ENCODE results near the gene PSD2. TPM values are rescaled to one million over a fixed set of nuclear protein-coding genes. Genes with fewer than 3 reads are reported as not detected.

PSD2 gene
- total and polyA plus RNA-seq, 7 donors, result under 0.01 to 0.28 (median 0.10) TPM; not detected in 4

GRCh38 chr5:139847790-139848507 lies 52.3 kb downstream of the PSD2 start:
- H3K36me3 ChIP-seq, result peaks cover 0 to 13% (median 0%) of the 10 kb centered on the region in 4 donors
- intact Hi-C loops (cut with DNase I), result loop anchor here (1.0 kb wide), 1 partner anchor 120 kb away; no protein-coding TSS in a partner anchor
- peaks cover 0 to 21% (median 11%) of the 10 kb centered on the region in 4 donors for H3K4me1 ChIP-seq
- peak; percentile 78 for DNase-seq
- peak overlapping the region; percentile 56 to 78 (median 61) for H3K27ac ChIP-seq
- 1 to 3% methylated on average over 107 of the region's 107 CpGs for WGBS, 2 donors
- H3K9me3 ChIP-seq, result no peaks in the 10 kb centered on the region
- peak overlapping the region; percentile 34 to 78 (median 58) for H3K4me3 ChIP-seq
- TF ChIP-seq EP300 (IDR thresholded peaks at IDR 0.05) (no peak), POLR2AphosphoS5 (IDR thresholded peaks at IDR 0.05) (no peak), CTCF (IDR thresholded peaks at IDR 0.05) (no peak), POLR2A (IDR thresholded peaks at IDR 0.05) (no peak)
- H3K27me3 ChIP-seq, result peaks cover 0 to 9% (median 0%) of the 10 kb centered on the region in 3 donors

GRCh38 chr5:139848508-139849100 lies 53.0 kb downstream of the PSD2 start:
- Histone ChIP-seq H3K4me1 (peaks cover 0 to 21% (median 11%) of the 10 kb centered on the region in 4 donors), H3K27me3 (peaks cover 0 to 6% (median 0%) of the 10 kb centered on the region in 3 donors), H3K36me3 (peaks cover 0 to 13% (median 0%) of the 10 kb centered on the region in 4 donors), H3K4me3 (peak overlapping the region; percentile 34 to 78 (median 58)), H3K9me3 (no peaks in the 10 kb centered on the region), H3K27ac (peak overlapping the region; percentile 56 to 78 (median 61))
- intact Hi-C loops (cut with DNase I), result loop anchor here (1.0 kb wide), 1 partner anchor 120 kb away; no protein-coding TSS in a partner anchor
- WGBS, 2 donors, result 13% methylated on average over 43 of the region's 43 CpGs
- DNase-seq, result no peak
- TF ChIP-seq POLR2A (IDR thresholded peaks at IDR 0.05) (no peak), POLR2AphosphoS5 (IDR thresholded peaks at IDR 0.05) (no peak), CTCF (IDR thresholded peaks at IDR 0.05) (no peak), EP300 (IDR thresholded peaks at IDR 0.05) (no peak)

GRCh38 chr5:139849501-139849900 lies 53.9 kb downstream of the PSD2 start:
- no peaks in the 10 kb centered on the region for H3K9me3 ChIP-seq
- DNase-seq, result no peak
- no peaks in the 10 kb centered on the region for H3K27me3 ChIP-seq
- H3K4me1 ChIP-seq, result peaks cover 0 to 15% (median 11%) of the 10 kb centered on the region in 4 donors
- TF ChIP-seq POLR2A (IDR thresholded peaks at IDR 0.05), result no peak
- no peak for TF ChIP-seq CTCF (IDR thresholded peaks at IDR 0.05)
- 80 to 81% methylated on average over 7 of the region's 7 CpGs for WGBS, 2 donors
- H3K4me3 ChIP-seq, result no peak overlapping the region
- intact Hi-C loops (cut with DNase I), result no loop called here
- H3K36me3 ChIP-seq, result peaks cover 0 to 13% (median 0%) of the 10 kb centered on the region in 4 donors
- H3K27ac ChIP-seq, result no peak overlapping the region

GRCh38 chr5:139849942-139850341 lies 54.3 kb downstream of the PSD2 start:
- no peak for TF ChIP-seq EP300 (IDR thresholded peaks at IDR 0.05)
- TF ChIP-seq POLR2AphosphoS5 (IDR thresholded peaks at IDR 0.05), result no peak
- TF ChIP-seq CTCF (IDR thresholded peaks at IDR 0.05), result no peak
- no peak for TF ChIP-seq POLR2A (IDR thresholded peaks at IDR 0.05)
- peaks cover 0 to 13% (median 0%) of the 10 kb centered on the region in 4 donors for H3K36me3 ChIP-seq
- H3K4me3 ChIP-seq, result no peak overlapping the region
- intact Hi-C loops (cut with DNase I), result no loop called here
- no peak overlapping the region for H3K27ac ChIP-seq
- peaks cover 0 to 14% (median 11%) of the 10 kb centered on the region in 4 donors for H3K4me1 ChIP-seq
- peak; percentile 46 for DNase-seq
- no peaks in the 10 kb centered on the region for H3K9me3 ChIP-seq
- H3K27me3 ChIP-seq, result no peaks in the 10 kb centered on the region
- WGBS, 2 donors, result 46 to 79% methylated on average over 2 of the region's 2 CpGs

All from sigmoid colon (tissue), 7 donors.